Measurements from ENCODE around the gene PAX7. TPM values are rescaled to one million over a fixed set of nuclear protein-coding genes. Genes with fewer than 3 reads are reported as not detected.

Gene PAX7
- total and polyA plus RNA-seq, 9 of the 15 experiments (the other 6 are each of a cell fraction or from before 2014, with no cell fraction given): not detected

DNA sequence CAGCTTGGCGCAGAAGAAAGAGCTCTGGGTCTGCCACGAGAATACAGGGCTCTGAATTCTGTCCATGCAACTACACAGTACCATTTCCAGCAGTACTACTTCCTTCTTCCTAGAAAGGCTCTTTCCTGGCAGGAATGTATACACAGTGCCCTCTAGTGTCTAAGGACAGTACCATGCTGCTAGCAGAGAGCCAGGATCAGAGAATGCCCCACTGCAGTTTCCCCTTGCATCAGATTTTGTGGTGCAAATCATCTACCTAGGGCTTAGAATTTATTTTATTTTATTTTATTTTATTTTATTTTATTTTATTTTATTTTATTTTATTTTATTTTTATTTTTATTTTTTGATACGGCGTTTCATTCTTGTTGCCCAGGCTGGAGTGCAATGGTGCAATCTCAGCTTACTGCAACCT is 50.8 kb downstream of the PAX7 start (continued):
- TF ChIP-seq, protein P1, sequence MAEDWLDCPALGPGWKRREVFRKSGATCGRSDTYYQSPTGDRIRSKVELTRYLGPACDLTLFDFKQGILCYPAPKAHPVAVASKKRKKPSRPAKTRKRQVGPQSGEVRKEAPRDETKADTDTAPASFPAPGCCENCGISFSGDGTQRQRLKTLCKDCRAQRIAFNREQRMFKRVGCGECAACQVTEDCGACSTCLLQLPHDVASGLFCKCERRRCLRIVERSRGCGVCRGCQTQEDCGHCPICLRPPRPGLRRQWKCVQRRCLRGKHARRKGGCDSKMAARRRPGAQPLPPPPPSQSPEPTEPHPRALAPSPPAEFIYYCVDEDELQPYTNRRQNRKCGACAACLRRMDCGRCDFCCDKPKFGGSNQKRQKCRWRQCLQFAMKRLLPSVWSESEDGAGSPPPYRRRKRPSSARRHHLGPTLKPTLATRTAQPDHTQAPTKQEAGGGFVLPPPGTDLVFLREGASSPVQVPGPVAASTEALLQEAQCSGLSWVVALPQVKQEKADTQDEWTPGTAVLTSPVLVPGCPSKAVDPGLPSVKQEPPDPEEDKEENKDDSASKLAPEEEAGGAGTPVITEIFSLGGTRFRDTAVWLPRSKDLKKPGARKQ (CRISPR knock-in tag; IDR thresholded peaks at IDR 0.05): no peak
- TF ChIP-seq ILF3 (IDR thresholded peaks at IDR 0.05; ENCODE audit: borderline replicate concordance) (no peak), NFE2 (IDR thresholded peaks at IDR 0.05; ENCODE audit: low read depth) (no peak), ZNF239 (CRISPR knock-in tag; IDR thresholded peaks at IDR 0.05) (peak; percentile 39; the same call in 1 of the 2 replicates), ZNF224 (CRISPR knock-in tag; IDR thresholded peaks at IDR 0.05) (no peak), TFAM (CRISPR knock-in tag; conservative IDR thresholded peaks at IDR 0.05) (no peak), MEF2A (IDR thresholded peaks at IDR 0.05; ENCODE audit: control insufficient read depth, low read depth, low read length) (no peak), GABPB2 (CRISPR knock-in tag; conservative IDR thresholded peaks at IDR 0.05) (no peak), TSC22D4 (tag; IDR thresholded peaks at IDR 0.05) (no peak), CEBPG (CRISPR knock-in tag; IDR thresholded peaks at IDR 0.05) (no peak), CEBPG (tag; conservative IDR thresholded peaks at IDR 0.05 in 1 of 2, IDR thresholded peaks at IDR 0.05 in 1 of 2) (no peak)
- TF ChIP-seq, protein P2, sequence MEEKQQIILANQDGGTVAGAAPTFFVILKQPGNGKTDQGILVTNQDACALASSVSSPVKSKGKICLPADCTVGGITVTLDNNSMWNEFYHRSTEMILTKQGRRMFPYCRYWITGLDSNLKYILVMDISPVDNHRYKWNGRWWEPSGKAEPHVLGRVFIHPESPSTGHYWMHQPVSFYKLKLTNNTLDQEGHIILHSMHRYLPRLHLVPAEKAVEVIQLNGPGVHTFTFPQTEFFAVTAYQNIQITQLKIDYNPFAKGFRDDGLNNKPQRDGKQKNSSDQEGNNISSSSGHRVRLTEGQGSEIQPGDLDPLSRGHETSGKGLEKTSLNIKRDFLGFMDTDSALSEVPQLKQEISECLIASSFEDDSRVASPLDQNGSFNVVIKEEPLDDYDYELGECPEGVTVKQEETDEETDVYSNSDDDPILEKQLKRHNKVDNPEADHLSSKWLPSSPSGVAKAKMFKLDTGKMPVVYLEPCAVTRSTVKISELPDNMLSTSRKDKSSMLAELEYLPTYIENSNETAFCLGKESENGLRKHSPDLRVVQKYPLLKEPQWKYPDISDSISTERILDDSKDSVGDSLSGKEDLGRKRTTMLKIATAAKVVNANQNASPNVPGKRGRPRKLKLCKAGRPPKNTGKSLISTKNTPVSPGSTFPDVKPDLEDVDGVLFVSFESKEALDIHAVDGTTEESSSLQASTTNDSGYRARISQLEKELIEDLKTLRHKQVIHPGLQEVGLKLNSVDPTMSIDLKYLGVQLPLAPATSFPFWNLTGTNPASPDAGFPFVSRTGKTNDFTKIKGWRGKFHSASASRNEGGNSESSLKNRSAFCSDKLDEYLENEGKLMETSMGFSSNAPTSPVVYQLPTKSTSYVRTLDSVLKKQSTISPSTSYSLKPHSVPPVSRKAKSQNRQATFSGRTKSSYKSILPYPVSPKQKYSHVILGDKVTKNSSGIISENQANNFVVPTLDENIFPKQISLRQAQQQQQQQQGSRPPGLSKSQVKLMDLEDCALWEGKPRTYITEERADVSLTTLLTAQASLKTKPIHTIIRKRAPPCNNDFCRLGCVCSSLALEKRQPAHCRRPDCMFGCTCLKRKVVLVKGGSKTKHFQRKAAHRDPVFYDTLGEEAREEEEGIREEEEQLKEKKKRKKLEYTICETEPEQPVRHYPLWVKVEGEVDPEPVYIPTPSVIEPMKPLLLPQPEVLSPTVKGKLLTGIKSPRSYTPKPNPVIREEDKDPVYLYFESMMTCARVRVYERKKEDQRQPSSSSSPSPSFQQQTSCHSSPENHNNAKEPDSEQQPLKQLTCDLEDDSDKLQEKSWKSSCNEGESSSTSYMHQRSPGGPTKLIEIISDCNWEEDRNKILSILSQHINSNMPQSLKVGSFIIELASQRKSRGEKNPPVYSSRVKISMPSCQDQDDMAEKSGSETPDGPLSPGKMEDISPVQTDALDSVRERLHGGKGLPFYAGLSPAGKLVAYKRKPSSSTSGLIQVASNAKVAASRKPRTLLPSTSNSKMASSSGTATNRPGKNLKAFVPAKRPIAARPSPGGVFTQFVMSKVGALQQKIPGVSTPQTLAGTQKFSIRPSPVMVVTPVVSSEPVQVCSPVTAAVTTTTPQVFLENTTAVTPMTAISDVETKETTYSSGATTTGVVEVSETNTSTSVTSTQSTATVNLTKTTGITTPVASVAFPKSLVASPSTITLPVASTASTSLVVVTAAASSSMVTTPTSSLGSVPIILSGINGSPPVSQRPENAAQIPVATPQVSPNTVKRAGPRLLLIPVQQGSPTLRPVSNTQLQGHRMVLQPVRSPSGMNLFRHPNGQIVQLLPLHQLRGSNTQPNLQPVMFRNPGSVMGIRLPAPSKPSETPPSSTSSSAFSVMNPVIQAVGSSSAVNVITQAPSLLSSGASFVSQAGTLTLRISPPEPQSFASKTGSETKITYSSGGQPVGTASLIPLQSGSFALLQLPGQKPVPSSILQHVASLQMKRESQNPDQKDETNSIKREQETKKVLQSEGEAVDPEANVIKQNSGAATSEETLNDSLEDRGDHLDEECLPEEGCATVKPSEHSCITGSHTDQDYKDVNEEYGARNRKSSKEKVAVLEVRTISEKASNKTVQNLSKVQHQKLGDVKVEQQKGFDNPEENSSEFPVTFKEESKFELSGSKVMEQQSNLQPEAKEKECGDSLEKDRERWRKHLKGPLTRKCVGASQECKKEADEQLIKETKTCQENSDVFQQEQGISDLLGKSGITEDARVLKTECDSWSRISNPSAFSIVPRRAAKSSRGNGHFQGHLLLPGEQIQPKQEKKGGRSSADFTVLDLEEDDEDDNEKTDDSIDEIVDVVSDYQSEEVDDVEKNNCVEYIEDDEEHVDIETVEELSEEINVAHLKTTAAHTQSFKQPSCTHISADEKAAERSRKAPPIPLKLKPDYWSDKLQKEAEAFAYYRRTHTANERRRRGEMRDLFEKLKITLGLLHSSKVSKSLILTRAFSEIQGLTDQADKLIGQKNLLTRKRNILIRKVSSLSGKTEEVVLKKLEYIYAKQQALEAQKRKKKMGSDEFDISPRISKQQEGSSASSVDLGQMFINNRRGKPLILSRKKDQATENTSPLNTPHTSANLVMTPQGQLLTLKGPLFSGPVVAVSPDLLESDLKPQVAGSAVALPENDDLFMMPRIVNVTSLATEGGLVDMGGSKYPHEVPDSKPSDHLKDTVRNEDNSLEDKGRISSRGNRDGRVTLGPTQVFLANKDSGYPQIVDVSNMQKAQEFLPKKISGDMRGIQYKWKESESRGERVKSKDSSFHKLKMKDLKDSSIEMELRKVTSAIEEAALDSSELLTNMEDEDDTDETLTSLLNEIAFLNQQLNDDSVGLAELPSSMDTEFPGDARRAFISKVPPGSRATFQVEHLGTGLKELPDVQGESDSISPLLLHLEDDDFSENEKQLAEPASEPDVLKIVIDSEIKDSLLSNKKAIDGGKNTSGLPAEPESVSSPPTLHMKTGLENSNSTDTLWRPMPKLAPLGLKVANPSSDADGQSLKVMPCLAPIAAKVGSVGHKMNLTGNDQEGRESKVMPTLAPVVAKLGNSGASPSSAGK (IDR thresholded peaks at IDR 0.05): no peak
- TF ChIP-seq, protein P3, sequence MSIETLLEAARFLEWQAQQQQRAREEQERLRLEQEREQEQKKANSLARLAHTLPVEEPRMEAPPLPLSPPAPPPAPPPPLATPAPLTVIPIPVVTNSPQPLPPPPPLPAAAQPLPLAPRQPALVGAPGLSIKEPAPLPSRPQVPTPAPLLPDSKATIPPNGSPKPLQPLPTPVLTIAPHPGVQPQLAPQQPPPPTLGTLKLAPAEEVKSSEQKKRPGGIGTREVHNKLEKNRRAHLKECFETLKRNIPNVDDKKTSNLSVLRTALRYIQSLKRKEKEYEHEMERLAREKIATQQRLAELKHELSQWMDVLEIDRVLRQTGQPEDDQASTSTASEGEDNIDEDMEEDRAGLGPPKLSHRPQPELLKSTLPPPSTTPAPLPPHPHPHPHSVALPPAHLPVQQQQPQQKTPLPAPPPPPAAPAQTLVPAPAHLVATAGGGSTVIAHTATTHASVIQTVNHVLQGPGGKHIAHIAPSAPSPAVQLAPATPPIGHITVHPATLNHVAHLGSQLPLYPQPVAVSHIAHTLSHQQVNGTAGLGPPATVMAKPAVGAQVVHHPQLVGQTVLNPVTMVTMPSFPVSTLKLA (conservative IDR thresholded peaks at IDR 0.05): no peak
